ENCODE data around the gene EPC2. TPM values are rescaled to one million over a fixed set of nuclear protein-coding genes. Genes with fewer than 3 reads are reported as not detected.

EPC2 gene
- 19.9 and 20.2 TPM in 2 replicates for total RNA-seq (2014; rRNA removed; shearing (Covaris generic))

GRCh38 chr2:148643998-148644882 is at the start of gene EPC2:
Gene EPC2 (plus strand): TSS chr2:148644751. CDS start chr2:148645018, 267 bp downstream.

Small RNAs within 50 kb of the gene (small RNA-seq; reads per million reads assigned to genes)
- 0.29 reads per million for gene RNU2-9P
- gene RPS29P8, result not detected

Other genes with a start within 250 kb of the EPC2 start
- 4.1 and 4.7 TPM in 2 replicates for gene KIF5C, start 230.5 kb downstream of the EPC2 start, total RNA-seq (2014; rRNA removed; shearing (Covaris generic))